IPS-18a (cell line): ENCODE data around the gene GADL1.

Source experiments
- H3K27ac ChIP-seq: one replicate; pipeline ENCODE4 v1.5.1; 2013; ENCODE audit warnings: low read length
- H3K27me3 ChIP-seq: one replicate; pipeline ENCODE4 v1.6.1; 2013; ENCODE audit warnings: mild to moderate bottlenecking, low read length; ENCODE audit not compliant: control insufficient read depth, insufficient read depth
- H3K36me3 ChIP-seq: one replicate; pipeline ENCODE4 v1.6.1; 2013; ENCODE audit warnings: low read depth, low read length; ENCODE audit not compliant: control insufficient read depth
- H3K4me1 ChIP-seq: one replicate; pipeline ENCODE4 v1.6.1; 2013; ENCODE audit warnings: low read depth, low read length; ENCODE audit not compliant: control insufficient read depth
- H3K4me3 ChIP-seq: one replicate; pipeline ENCODE4 v1.5.1; 2013; ENCODE audit warnings: low read length
- H3K9ac ChIP-seq: one replicate; pipeline ENCODE4 v1.6.1; 2013; ENCODE audit warnings: mild to moderate bottlenecking, low read length, moderate library complexity
- H3K9me3 ChIP-seq: one replicate; pipeline ENCODE4 v1.6.1; 2013; ENCODE audit warnings: low read depth, low read length; ENCODE audit not compliant: control insufficient read depth

Gene GADL1

GRCh38 chr3:30804984-30805383, 89.5 kb downstream of the GADL1 start:
- no peaks in the 10 kb centered on the region for H3K9me3 ChIP-seq
- H3K9ac ChIP-seq = no peak overlapping the region
- H3K27me3 ChIP-seq = no peaks in the 10 kb centered on the region
- H3K27ac ChIP-seq = no peak overlapping the region
- no peaks in the 10 kb centered on the region for H3K4me1 ChIP-seq
- H3K36me3 ChIP-seq = no peaks in the 10 kb centered on the region
- H3K4me3 ChIP-seq = no peak overlapping the region

- H3K9ac ChIP-seq = no peak overlapping the region
- no peaks in the 10 kb centered on the region for H3K9me3 ChIP-seq
- no peak overlapping the region for H3K4me3 ChIP-seq
- H3K36me3 ChIP-seq = no peaks in the 10 kb centered on the region
- no peaks in the 10 kb centered on the region for H3K4me1 ChIP-seq
- H3K27ac ChIP-seq = no peak overlapping the region
- no peaks in the 10 kb centered on the region for H3K27me3 ChIP-seq
Observed at GRCh38 chr3:30795176-30795575, 99.3 kb downstream of the GADL1 start.

- Histone ChIP-seq H3K4me3 (no peak overlapping the region), H3K4me1 (no peaks in the 10 kb centered on the region), H3K36me3 (no peaks in the 10 kb centered on the region), H3K9me3 (no peaks in the 10 kb centered on the region), H3K27me3 (no peaks in the 10 kb centered on the region), H3K27ac (no peak overlapping the region), H3K9ac (no peak overlapping the region)
Observed at GRCh38 chr3:30793740-30794139, 100.7 kb downstream of the GADL1 start.

- Histone ChIP-seq H3K4me3 (no peak overlapping the region), H3K27me3 (no peaks in the 10 kb centered on the region), H3K9ac (no peak overlapping the region), H3K36me3 (no peaks in the 10 kb centered on the region), H3K4me1 (no peaks in the 10 kb centered on the region), H3K9me3 (no peaks in the 10 kb centered on the region), H3K27ac (no peak overlapping the region)
Observed at GRCh38 chr3:30790150-30790549, 104.3 kb downstream of the GADL1 start.

- no peak overlapping the region for H3K9ac ChIP-seq
- H3K4me3 ChIP-seq = no peak overlapping the region
- no peak overlapping the region for H3K27ac ChIP-seq
- H3K4me1 ChIP-seq = no peaks in the 10 kb centered on the region
- no peaks in the 10 kb centered on the region for H3K9me3 ChIP-seq
- no peaks in the 10 kb centered on the region for H3K36me3 ChIP-seq
- no peaks in the 10 kb centered on the region for H3K27me3 ChIP-seq
Observed at GRCh38 chr3:30786365-30786764, 108.1 kb downstream of the GADL1 start.

- H3K27me3 ChIP-seq = no peaks in the 10 kb centered on the region
- H3K27ac ChIP-seq = no peak overlapping the region
- H3K36me3 ChIP-seq = no peaks in the 10 kb centered on the region
- no peak overlapping the region for H3K9ac ChIP-seq
- no peaks in the 10 kb centered on the region for H3K9me3 ChIP-seq
- H3K4me3 ChIP-seq = no peak overlapping the region
- no peaks in the 10 kb centered on the region for H3K4me1 ChIP-seq
Observed at GRCh38 chr3:30779686-30780287, 114.7 kb downstream of the GADL1 start.

GRCh38 chr3:30778933-30779332, 115.5 kb downstream of the GADL1 start:
- no peaks in the 10 kb centered on the region for H3K36me3 ChIP-seq
- no peak overlapping the region for H3K4me3 ChIP-seq
- no peak overlapping the region for H3K9ac ChIP-seq
- H3K9me3 ChIP-seq = no peaks in the 10 kb centered on the region
- H3K27ac ChIP-seq = no peak overlapping the region
- H3K27me3 ChIP-seq = no peaks in the 10 kb centered on the region
- H3K4me1 ChIP-seq = no peaks in the 10 kb centered on the region

- Histone ChIP-seq H3K27ac (no peak overlapping the region), H3K9me3 (no peaks in the 10 kb centered on the region), H3K27me3 (no peaks in the 10 kb centered on the region), H3K9ac (no peak overlapping the region), H3K36me3 (no peaks in the 10 kb centered on the region), H3K4me3 (no peak overlapping the region), H3K4me1 (no peaks in the 10 kb centered on the region)
Observed at GRCh38 chr3:30777426-30778113, 116.9 kb downstream of the GADL1 start.

- no peak overlapping the region for H3K27ac ChIP-seq
- H3K27me3 ChIP-seq = no peaks in the 10 kb centered on the region
- H3K4me1 ChIP-seq = no peaks in the 10 kb centered on the region
- no peaks in the 10 kb centered on the region for H3K36me3 ChIP-seq
- H3K9ac ChIP-seq = no peak overlapping the region
- no peak overlapping the region for H3K4me3 ChIP-seq
- no peaks in the 10 kb centered on the region for H3K9me3 ChIP-seq
Observed at GRCh38 chr3:30776186-30776815, 118.2 kb downstream of the GADL1 start.

- no peaks in the 10 kb centered on the region for H3K4me1 ChIP-seq
- no peak overlapping the region for H3K27ac ChIP-seq
- H3K9me3 ChIP-seq = no peaks in the 10 kb centered on the region
- no peaks in the 10 kb centered on the region for H3K36me3 ChIP-seq
- H3K4me3 ChIP-seq = no peak overlapping the region
- H3K27me3 ChIP-seq = no peaks in the 10 kb centered on the region
- no peak overlapping the region for H3K9ac ChIP-seq
Observed at GRCh38 chr3:30775040-30775439, 119.4 kb downstream of the GADL1 start.

- Histone ChIP-seq H3K9me3 (no peaks in the 10 kb centered on the region), H3K4me3 (no peak overlapping the region), H3K4me1 (no peaks in the 10 kb centered on the region), H3K27ac (no peak overlapping the region), H3K36me3 (no peaks in the 10 kb centered on the region), H3K9ac (no peak overlapping the region), H3K27me3 (no peaks in the 10 kb centered on the region)
Observed at GRCh38 chr3:30774062-30774461, 120.4 kb downstream of the GADL1 start.

- no peak overlapping the region for H3K4me3 ChIP-seq
- no peak overlapping the region for H3K9ac ChIP-seq
- H3K4me1 ChIP-seq = no peaks in the 10 kb centered on the region
- H3K9me3 ChIP-seq = no peaks in the 10 kb centered on the region
- H3K27ac ChIP-seq = no peak overlapping the region
- H3K27me3 ChIP-seq = no peaks in the 10 kb centered on the region
- H3K36me3 ChIP-seq = no peaks in the 10 kb centered on the region
Observed at GRCh38 chr3:30770387-30770786, 124.1 kb downstream of the GADL1 start.
